ENCODE data around the gene MAPK8.

The MAPK8 gene

GRCh38 chr10:48423884-48424283 is 117.4 kb downstream of the MAPK8 start:
- DNase-seq, result no peak

- no peak for DNase-seq
Measured at GRCh38 chr10:48428896-48429295, 122.4 kb downstream of the MAPK8 start.

DNA sequence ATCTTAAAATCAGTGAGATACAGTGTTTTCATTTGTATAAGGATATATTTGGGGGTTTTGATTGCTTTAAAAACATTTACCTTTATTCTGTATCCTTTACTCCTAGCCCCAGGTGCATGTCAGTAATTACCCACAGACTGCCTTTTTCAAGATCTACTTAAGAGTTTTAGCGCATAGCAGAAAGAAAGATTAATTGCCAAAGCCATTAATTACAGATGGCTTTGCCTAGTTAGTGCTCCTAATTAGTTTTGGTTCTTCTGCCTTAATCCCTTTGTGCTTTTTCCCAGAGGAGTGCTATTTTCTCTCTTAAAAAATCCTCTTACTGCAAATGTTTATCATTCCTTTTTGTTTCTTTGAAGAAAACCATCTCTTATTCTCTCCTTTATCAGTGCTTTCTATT is 122.8 kb downstream of the MAPK8 start:
- no peak for DNase-seq

DNA sequence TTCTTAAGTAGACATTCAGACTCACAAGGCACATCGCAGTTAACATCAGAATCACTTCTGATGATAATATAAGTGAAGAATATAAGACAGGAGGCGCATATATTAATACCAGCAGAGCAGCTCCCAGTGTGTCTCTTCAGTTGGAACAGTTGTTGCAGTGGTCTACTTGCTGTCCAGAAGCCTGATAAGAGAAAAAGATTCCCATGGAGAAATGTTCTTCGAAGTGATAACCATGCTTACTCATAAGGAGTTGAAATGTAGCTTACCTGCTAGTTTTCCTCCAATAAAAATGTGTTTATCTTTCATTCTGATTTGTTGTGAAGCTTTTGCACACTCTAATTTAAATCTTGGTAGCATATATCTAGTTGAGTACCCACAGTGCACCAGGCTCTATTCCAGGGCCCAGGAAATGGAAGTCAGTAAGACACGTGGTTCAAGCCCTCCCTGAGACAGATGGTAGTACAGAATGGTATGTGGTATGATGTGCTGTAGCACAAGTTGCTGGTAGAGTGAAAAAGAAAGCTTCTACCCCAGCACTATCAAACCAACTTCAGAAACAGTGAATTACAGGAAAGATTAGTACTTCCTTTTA is 124.0 kb downstream of the MAPK8 start:
- no peak for DNase-seq

- DNase-seq, result no peak
Measured at GRCh38 chr10:48431871-48432270, 125.4 kb downstream of the MAPK8 start.

GRCh38 chr10:48437546-48437945 is 131.1 kb downstream of the MAPK8 start:
- DNase-seq, result no peak

DNA sequence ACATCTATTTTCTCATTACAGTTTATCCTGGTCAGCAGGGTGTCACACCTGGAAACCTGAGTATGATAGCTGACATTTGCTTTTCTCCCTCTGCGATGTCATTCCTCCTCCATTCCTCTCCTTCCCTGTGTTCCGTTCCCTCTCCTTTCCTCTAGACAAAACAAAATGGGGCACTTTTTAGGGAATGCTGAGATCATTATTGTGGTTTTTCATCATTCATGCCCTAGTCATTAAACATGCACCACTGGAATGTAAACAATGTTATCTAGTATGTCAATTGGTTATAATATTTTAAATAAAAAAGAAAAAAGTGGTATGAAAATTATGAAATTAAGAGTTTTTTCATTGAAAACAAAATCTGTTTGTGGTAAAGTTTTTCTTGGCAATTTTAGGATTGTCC is 132.6 kb downstream of the MAPK8 start:
- no peak for DNase-seq

DNA sequence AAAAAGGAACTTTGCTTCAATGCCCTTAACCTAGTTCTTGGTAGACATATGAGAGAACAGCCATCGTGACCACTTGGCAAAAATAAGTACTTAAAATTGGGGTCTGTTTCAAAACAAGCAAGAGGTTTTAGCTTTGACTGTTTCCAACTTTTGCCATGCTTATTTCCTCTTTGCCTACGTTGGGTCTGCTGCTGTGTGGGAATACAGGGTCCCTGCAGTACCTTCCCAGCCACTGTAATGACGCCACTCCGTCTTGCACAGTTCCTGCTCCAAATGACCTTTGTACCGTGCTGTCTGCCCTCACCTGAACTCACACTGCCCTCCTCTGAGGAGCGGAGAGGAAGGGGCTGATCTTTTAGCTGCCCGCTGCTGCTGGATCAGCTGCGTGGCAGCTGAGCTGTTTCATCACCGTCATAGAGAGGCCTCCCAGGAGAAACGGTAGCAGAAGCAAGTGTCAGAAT is 133.1 kb downstream of the MAPK8 start:
- DNase-seq, result no peak

- DNase-seq, result no peak
Measured at GRCh38 chr10:48440771-48441170, 134.3 kb downstream of the MAPK8 start.

- no peak for DNase-seq
Measured at GRCh38 chr10:48442090-48442808, 135.8 kb downstream of the MAPK8 start.

- no peak for DNase-seq
Measured at GRCh38 chr10:48442809-48443177, 136.3 kb downstream of the MAPK8 start.

- DNase-seq, result no peak
Measured at GRCh38 chr10:48444266-48444665, 137.8 kb downstream of the MAPK8 start.

- DNase-seq, result no peak
Measured at GRCh38 chr10:48444861-48445841, 138.7 kb downstream of the MAPK8 start.

- no peak for DNase-seq
Measured at GRCh38 chr10:48445932-48446331, 139.5 kb downstream of the MAPK8 start.

DNA sequence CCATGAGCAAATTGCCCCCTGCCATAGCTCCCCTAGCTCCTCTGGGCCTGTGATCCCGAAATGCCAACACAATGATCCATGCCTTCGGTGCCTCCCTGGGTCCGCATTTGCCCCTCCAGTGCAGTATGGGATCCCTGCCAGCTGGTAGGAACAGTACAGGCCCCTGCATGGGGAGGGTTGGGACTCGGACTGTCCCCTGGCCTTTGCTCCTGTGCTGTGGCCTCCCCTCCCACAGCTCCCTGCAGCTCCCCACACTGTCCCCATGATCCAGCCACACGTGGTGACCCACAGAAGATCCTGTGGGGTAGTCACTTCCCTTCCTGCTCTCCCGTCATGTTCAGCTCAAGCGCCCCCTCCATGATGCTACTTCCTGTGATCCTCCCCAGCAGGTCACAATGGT is 140.3 kb downstream of the MAPK8 start:
- DNase-seq, result no peak

GRCh38 chr10:48447356-48448215 is 141.1 kb downstream of the MAPK8 start:
- DNase-seq, result no peak

DNA sequence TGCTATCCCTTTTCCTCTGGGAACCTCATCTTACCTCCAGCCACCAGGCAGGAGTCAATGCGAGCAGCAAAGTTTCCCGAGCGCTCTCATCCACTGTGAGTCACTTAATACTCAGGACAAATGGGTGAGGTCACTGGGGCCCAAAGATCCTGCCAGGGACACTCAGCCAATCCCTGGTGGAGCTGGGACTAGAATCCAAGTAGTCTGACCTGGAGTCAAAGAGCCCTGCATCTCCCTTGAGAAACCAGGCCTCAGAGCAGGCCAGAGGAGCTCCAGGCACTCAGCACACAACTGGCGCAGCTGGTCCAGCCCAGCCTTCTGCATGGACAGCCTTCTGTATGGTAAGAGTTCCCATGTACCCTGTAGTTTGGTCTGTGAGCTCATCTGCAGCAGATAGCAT is 142.3 kb downstream of the MAPK8 start:
- no peak for DNase-seq

DNA sequence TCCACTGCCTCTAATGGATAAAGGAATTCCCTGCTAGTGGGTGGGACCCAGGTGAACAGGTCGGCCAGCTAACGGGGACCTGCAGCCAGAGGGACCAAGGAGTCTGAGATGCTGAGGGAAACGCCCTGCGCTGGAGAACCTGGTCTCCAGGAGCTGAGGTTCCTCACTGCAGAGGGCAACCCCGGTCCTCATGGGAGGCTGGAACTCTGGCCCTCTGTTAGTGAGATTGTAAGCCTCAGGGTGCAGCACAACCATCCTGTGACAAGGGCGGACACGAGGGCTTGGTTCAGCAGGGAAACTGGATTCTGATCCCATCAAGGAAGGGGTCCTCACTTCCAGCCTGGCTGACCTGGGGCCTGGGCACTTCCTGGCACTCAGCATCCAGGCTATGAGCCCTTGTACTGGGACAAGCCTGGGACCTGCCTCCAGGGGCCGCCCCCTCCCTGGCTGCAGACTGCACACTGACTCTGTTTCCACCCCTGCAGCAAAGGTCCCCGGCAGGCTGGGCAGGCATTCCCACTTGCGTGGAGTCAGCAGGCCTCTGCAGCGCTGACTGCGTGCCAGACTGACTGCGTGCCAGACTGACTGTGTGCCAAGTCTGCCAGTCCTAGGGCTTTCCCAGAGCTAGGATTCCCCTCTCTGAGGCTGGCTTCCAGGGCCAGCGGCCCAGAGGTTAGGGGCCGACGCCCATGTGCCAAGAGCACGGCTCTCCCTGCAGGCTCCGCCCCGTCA is 143.2 kb downstream of the MAPK8 start:
- DNase-seq, result no peak

DNA sequence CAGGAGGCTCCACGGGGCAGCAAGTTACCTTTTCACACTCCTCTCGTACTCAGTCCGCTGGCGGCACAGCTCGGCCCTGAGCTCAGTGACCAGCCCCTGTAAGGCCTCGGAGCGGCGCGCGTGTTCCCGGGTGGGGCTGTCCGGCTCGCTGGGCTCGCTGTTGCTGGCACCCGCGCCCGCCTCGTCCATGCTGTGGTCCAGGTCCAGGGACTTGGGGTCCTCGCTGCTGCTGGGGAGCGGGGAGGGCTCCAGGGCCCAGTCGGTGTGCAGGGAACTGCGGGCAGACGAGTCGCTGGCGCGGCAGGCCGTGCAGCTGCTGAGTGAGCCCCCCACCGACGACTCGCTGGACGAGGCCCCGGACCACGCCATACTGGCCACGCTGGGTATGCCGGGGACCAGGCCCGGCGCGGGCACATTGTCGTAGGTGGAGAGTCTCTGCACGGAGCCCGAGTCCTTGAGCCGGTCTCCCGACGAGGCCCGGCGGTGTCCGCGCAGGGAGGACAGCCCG is 143.8 kb downstream of the MAPK8 start:
- DNase-seq, result no peak

GRCh38 chr10:48450741-48451466 is 144.4 kb downstream of the MAPK8 start:
- no peak for DNase-seq
